Uterine smooth muscle cell (primary cell): ENCODE results near the gene OR14C36. TPM values are rescaled to one million over a fixed set of nuclear protein-coding genes. Genes with fewer than 3 reads are reported as not detected.

Experiments used
- total RNA-seq: library from RNA; depleted of rRNA; stranded (reverse); fragments of >200 nt; gene quantifications from 2 replicates; pipeline ENCODE4 v1.2.3, GENCODE V29; 2014

OR14C36 gene
- not detected in 2 replicates for total RNA-seq

GRCh38 chr1:248348475-248348874 is at the start of gene OR14C36:
Gene OR14C36, plus strand, starts transcription at chr1:248348775. Its CDS starts 0 bp downstream, at chr1:248348775.

GRCh38 chr1:248303324-248303723 is 45.3 kb upstream of the OR14C36 start, which contains the start of gene OR2T12:
Gene OR2T12, minus strand, starts transcription at chr1:248303424. Its CDS starts 7,846 bp downstream, at chr1:248295578.

GRCh38 chr1:248324468-248324867 is 24.1 kb upstream of the OR14C36 start, which contains the start of gene OR2M7:
Gene OR2M7, minus strand, starts transcription at chr1:248324568. Its CDS starts 0 bp downstream, at chr1:248324568.

GRCh38 chr1:248361121-248361715 is 12.6 kb downstream of the OR14C36 start, which contains the start of gene OR2T4:
Gene OR2T4, plus strand, starts transcription at chr1:248361665. Its CDS starts 0 bp downstream, at chr1:248361665.

GRCh38 chr1:248375446-248375845 is 26.9 kb downstream of the OR14C36 start, which contains the start of gene OR2T6:
Gene OR2T6, plus strand, starts transcription at chr1:248375746. Its CDS starts 11,863 bp downstream, at chr1:248387609.

Other genes starting within 250 kb of the OR14C36 start
- gene OR2M5, start 203.6 kb upstream of the OR14C36 start, total RNA-seq: not detected in 2 replicates
- gene OR2M2, start 174.0 kb upstream of the OR14C36 start, total RNA-seq: not detected in 2 replicates
- gene OR2M3, start 151.5 kb upstream of the OR14C36 start, total RNA-seq: not detected in 2 replicates
- gene OR2M4, start 117.4 kb upstream of the OR14C36 start, total RNA-seq: not detected in 2 replicates
- not detected in 2 replicates for gene OR2T33, start 70.8 kb upstream of the OR14C36 start, total RNA-seq
- not detected in 2 replicates for gene OR2T12, start 45.4 kb upstream of the OR14C36 start, total RNA-seq
- gene OR2M7, start 24.2 kb upstream of the OR14C36 start, total RNA-seq: not detected in 2 replicates
- gene OR2T4, start 12.9 kb downstream of the OR14C36 start, total RNA-seq: not detected in 2 replicates
- not detected in 2 replicates for gene OR2T6, start 27.0 kb downstream of the OR14C36 start, total RNA-seq
- not detected in 2 replicates for gene OR2T1, start 54.3 kb downstream of the OR14C36 start, total RNA-seq
- not detected in 2 replicates for gene OR2T2, start 96.9 kb downstream of the OR14C36 start, total RNA-seq
- gene OR2T3, start 124.6 kb downstream of the OR14C36 start, total RNA-seq: not detected in 2 replicates
- not detected in 2 replicates for gene OR2T5, start 139.8 kb downstream of the OR14C36 start, total RNA-seq
- gene OR2G6, start 159.3 kb downstream of the OR14C36 start, total RNA-seq: not detected in 2 replicates
- gene OR2T29, start 214.0 kb downstream of the OR14C36 start, total RNA-seq: not detected in 2 replicates
- not detected in 2 replicates for gene OR2T34, start 226.0 kb downstream of the OR14C36 start, total RNA-seq
- gene OR2T10, start 248.9 kb downstream of the OR14C36 start, total RNA-seq: not detected in 2 replicates